ENCODE data around the gene OSBPL9. TPM values are rescaled to one million over a fixed set of nuclear protein-coding genes. Genes with fewer than 3 reads are reported as not detected.

The OSBPL9 gene
- total and polyA plus RNA-seq, 10 of the 15 experiments (the other 5 are each of a cell fraction or from before 2014, with no cell fraction given), result 25.9 to 156 (median 108) TPM

DNA sequence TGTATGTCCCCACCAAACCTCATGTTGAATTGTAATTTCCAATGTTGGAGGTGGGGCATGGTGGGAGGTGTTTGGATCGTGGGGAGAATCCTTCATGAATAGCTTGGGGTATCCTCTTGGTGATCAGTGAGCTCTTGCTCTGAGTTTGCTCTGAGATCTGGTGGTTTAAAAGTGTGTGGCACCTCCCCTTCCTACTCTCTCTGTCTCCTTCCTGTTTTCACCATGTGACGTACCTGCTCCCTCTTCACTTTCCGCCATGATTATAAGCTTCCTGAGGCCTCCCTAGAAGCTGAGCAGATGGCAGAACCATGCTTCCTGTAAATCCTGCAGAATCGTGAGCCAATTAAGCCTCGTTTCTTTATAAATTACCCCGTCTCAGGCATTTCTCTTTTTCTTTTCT, 40.0 kb upstream of the OSBPL9 start (continued):
- no peak for TF ChIP-seq YBX1 (IDR thresholded peaks at IDR 0.05)
- no peak for TF ChIP-seq MYB (IDR thresholded peaks at IDR 0.05; ENCODE audit: borderline replicate concordance, low read depth, low read length)
- no peak for TF ChIP-seq MAX (IDR thresholded peaks at IDR 0.05; ENCODE audit: low read depth, low read length)
- TF ChIP-seq BCLAF1 (IDR thresholded peaks at IDR 0.05), result no peak

- FAIRE-seq (peak; percentile 75), ATAC-seq (peak; percentile 86), DNase-seq (ENCODE audit: low read depth, low spot score) (no peak)
- no peaks in the 10 kb centered on the region for H3K79me2 ChIP-seq (ENCODE audit: control insufficient read depth, insufficient read depth, low read length)
- TF ChIP-seq ZNF24 (IDR thresholded peaks at IDR 0.05) (0 out of 2 replicates have a peak, but pooled peaks have one; percentile 53), RUNX3 (IDR thresholded peaks at IDR 0.05; ENCODE audit: low read length) (peak; percentile 49), BCL11A (IDR thresholded peaks at IDR 0.05; ENCODE audit: low read depth, low read length) (no peak), SPI1 (IDR thresholded peaks at IDR 0.05; ENCODE audit: borderline replicate concordance, insufficient read depth, low read depth, low read length) (peak; percentile 90), MTA2 (IDR thresholded peaks at IDR 0.05; ENCODE audit: low read depth) (0 out of 2 replicates have a peak, but pooled peaks have one; percentile 26), HDAC6 (IDR thresholded peaks at IDR 0.05; ENCODE audit: unreplicated experiment) (no peak), MTA3 (IDR thresholded peaks at IDR 0.05; ENCODE audit: borderline replicate concordance, low read length) (no peak), DPF2 (IDR thresholded peaks at IDR 0.05) (0 out of 2 replicates have a peak, but pooled peaks have one; percentile 43), PKNOX1 (IDR thresholded peaks at IDR 0.05) (peak; percentile 27; the same call in 1 of the 2 replicates), EGR1 (IDR thresholded peaks at IDR 0.05; ENCODE audit: borderline replicate concordance in 1 of 2, low read depth in 2 of 2, low read length in 2 of 2) (no peak), NFIC (IDR thresholded peaks at IDR 0.05; ENCODE audit: low read depth, low read length) (0 out of 2 replicates have a peak, but pooled peaks have one; percentile 25), EP300 (IDR thresholded peaks at IDR 0.05; ENCODE audit: borderline replicate concordance in 1 of 2, control insufficient read depth in 1 of 2, low read depth in 2 of 2, low read length in 2 of 2) (peak in 1 of 2 experiments; percentile 37; a peak in 1 of 4 replicates), ETV6 (conservative IDR thresholded peaks at IDR 0.05 in 1 of 2, IDR thresholded peaks at IDR 0.05 in 1 of 2; ENCODE audit: borderline replicate concordance in 1 of 2, low read depth in 1 of 2) (peak in 1 of 2 experiments; percentile 92; a peak in 2 of 4 replicates)
- no peaks in the 10 kb centered on the region for H3K9me3 ChIP-seq (replicated peaks; ENCODE audit: control insufficient read depth, insufficient read depth, low read length)
- no peak overlapping the region for H3K9ac ChIP-seq (ENCODE audit: control insufficient read depth, insufficient read depth, low read length)
- H3K27ac ChIP-seq (ENCODE audit: control insufficient read depth, insufficient read depth), result no peak overlapping the region
- H3K4me3 ChIP-seq, result no peak overlapping the region
- H3K36me3 ChIP-seq (ENCODE audit: control insufficient read depth in 2 of 2, insufficient read depth in 2 of 2, low read length in 1 of 2), result no peaks in the 10 kb centered on the region
- ChIA-PET POLR2A (interaction anchor here (0.6 to 0.7 kb wide), 3 partner anchors 33 to 79 kb away, joined by 3 to 4 read pairs (median 4); no protein-coding TSS in a partner anchor), SMC1A (ENCODE audit: uncharacterized antibody, unreplicated experiment) (interaction anchor here (0.6 to 1.2 kb wide), 3 partner anchors 10 to 87 kb away, joined by 3 read pairs; no protein-coding TSS in a partner anchor), CTCF (interaction anchor here (0.6 kb wide), 2 partner anchors 31 to 288 kb away, joined by 3 read pairs; no protein-coding TSS in a partner anchor), RAD21 (ENCODE audit: unreplicated experiment) (interaction anchor here (0.7 to 1.4 kb wide), 3 partner anchors 48 to 62 kb away, joined by 3 read pairs; partner anchors contain the start of gene EPS15)
- no peaks in the 10 kb centered on the region for H3K27me3 ChIP-seq (replicated peaks in 1 of 2; ENCODE audit: control insufficient read depth in 2 of 2, insufficient read depth in 2 of 2, low read length in 1 of 2)
- WGBS (ENCODE audit: insufficient coverage, insufficient replicate concordance, low lambda C conversion rate, missing lambda C conversion rate), result 0% methylated on average over 3 of the region's 3 CpGs
- no TSS peak for BruUV-seq (replicated peaks)
- intact Hi-C loops (cut with micrococcal nuclease; ENCODE audit: unreplicated experiment) (no loop called here), in situ Hi-C loops (cut with MboI) (no loop called here)
- H4K20me1 ChIP-seq (ENCODE audit: control insufficient read depth, insufficient read depth), result no peaks in the 10 kb centered on the region
- H3K4me2 ChIP-seq (ENCODE audit: control insufficient read depth, insufficient read depth), result peak overlapping the region; percentile 1; the same call in 1 of the 2 replicates
- peaks cover 31% of the 10 kb centered on the region for H3K4me1 ChIP-seq (ENCODE audit: control insufficient read depth, insufficient read depth, low read length)
- no peak overlapping the region for H2AFZ ChIP-seq (ENCODE audit: control insufficient read depth, low read depth, low read length)
Observed at GRCh38 chr1:51578383-51579109, 38.3 kb upstream of the OSBPL9 start.
